Panc1 (cell line): ENCODE results near the gene PKLR.

Experiments
- CTCF ChIP-seq: fragments of 450-650 bp; IDR thresholded peaks from 2 replicates; pipeline ENCODE4 v1.5.1; 2017; ENCODE audit warnings: mild to moderate bottlenecking
- POLR2AphosphoS5 ChIP-seq: IDR thresholded peaks from 2 replicates; pipeline ENCODE4 v1.6.1; 2012; ENCODE audit warnings: mild to moderate bottlenecking, low read depth, low read length, moderate library complexity
- SIN3A ChIP-seq: IDR thresholded peaks from 2 replicates; pipeline ENCODE4 v1.6.1; 2012; ENCODE audit warnings: low read depth, mild to moderate bottlenecking, low read length, moderate library complexity, borderline replicate concordance; ENCODE audit not compliant: insufficient read depth
- TF ChIP-seq, protein P1 (sequence below), 2 experiments: IDR thresholded peaks; 2 replicates each; pipeline ENCODE4 v1.6.1; 2011 to 2012; ENCODE audit warnings: low read depth in 2 of 2, control low read depth in 1 of 2, low read length in 1 of 2, mild to moderate bottlenecking in 1 of 2, moderate library complexity in 1 of 2; ENCODE audit not compliant: insufficient read depth in 1 of 2

GRCh38 chr1:155287987-155288543, 13.2 kb downstream of the PKLR start:
- no peak for TF ChIP-seq POLR2AphosphoS5
- no peak for TF ChIP-seq CTCF
- TF ChIP-seq, protein P1, sequence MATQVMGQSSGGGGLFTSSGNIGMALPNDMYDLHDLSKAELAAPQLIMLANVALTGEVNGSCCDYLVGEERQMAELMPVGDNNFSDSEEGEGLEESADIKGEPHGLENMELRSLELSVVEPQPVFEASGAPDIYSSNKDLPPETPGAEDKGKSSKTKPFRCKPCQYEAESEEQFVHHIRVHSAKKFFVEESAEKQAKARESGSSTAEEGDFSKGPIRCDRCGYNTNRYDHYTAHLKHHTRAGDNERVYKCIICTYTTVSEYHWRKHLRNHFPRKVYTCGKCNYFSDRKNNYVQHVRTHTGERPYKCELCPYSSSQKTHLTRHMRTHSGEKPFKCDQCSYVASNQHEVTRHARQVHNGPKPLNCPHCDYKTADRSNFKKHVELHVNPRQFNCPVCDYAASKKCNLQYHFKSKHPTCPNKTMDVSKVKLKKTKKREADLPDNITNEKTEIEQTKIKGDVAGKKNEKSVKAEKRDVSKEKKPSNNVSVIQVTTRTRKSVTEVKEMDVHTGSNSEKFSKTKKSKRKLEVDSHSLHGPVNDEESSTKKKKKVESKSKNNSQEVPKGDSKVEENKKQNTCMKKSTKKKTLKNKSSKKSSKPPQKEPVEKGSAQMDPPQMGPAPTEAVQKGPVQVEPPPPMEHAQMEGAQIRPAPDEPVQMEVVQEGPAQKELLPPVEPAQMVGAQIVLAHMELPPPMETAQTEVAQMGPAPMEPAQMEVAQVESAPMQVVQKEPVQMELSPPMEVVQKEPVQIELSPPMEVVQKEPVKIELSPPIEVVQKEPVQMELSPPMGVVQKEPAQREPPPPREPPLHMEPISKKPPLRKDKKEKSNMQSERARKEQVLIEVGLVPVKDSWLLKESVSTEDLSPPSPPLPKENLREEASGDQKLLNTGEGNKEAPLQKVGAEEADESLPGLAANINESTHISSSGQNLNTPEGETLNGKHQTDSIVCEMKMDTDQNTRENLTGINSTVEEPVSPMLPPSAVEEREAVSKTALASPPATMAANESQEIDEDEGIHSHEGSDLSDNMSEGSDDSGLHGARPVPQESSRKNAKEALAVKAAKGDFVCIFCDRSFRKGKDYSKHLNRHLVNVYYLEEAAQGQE (IDR thresholded peaks at IDR 0.05; ENCODE audit: insufficient read depth in 1 of 2, low read depth in 2 of 2, low read length in 1 of 2), result no peak
- TF ChIP-seq SIN3A, result no peak
